Measurements from ENCODE around the gene MEX3D. TPM values are rescaled to one million over a fixed set of nuclear protein-coding genes. Genes with fewer than 3 reads are reported as not detected.
A peak's percentile ranks its signal among the peaks of the same experiment; 100 is the strongest.
"Not testable (repeated sequence)": the region's sequence is repeated elsewhere in the genome, so short reads cannot be mapped to it uniquely, and the experiment has no call there.

MEX3D gene
- total RNA-seq, 1 experiment from 2014 or later: 70.4 TPM

DNA sequence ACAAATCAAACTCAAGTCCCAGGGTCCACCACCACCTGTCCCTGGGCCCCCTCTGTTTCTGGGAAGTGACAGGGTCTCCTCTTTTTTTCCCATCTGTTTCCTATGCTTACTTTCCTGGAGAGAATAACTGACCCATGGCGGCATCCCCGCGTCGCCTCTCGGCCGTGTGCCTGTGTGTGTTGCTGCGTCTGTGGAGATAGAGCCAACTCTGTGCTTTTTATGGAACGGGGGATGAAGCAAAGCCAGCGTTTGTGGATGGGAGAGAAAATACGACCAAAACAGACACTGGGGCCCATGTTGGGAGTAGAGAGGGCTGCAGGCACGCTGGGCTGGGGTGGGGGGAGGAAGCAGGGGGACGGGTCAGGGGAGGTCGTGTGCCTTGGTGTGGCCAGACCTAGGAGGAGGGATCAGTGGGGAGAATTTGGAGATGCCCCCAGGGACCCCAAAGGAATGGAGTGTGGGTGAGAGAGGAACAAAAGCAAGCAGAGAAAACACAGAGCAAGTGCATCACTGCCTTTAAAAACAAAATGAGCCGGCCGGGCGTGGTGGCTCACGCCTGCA lies 27.7 kb downstream of the MEX3D start:
- Histone ChIP-seq H2BK15ac (ENCODE audit: low read depth, low read length) (no peak overlapping the region), H4K5ac (ENCODE audit: insufficient read length, low read depth, low read length) (no peak overlapping the region), H2BK12ac (ENCODE audit: insufficient read length, low read depth, low read length) (no peak overlapping the region), H2BK20ac (ENCODE audit: low read depth, low read length, poor library complexity, severe bottlenecking) (no peak overlapping the region), H2BK120ac (ENCODE audit: low read depth, low read length, poor library complexity, severe bottlenecking) (no peak overlapping the region), H3K4me1 (ENCODE audit: insufficient read depth, low read length) (no peaks in the 10 kb centered on the region), H3K23me2 (ENCODE audit: insufficient read length, low read depth, low read length, poor library complexity, severe bottlenecking) (no peaks in the 10 kb centered on the region), H3K4ac (ENCODE audit: low read depth, low read length) (no peak overlapping the region), H3K9ac (ENCODE audit: extremely low read depth, insufficient read length, low read length) (no peak overlapping the region), H3K23ac (ENCODE audit: insufficient read length, low read depth, low read length) (no peak overlapping the region), H4K20me1 (ENCODE audit: control insufficient read depth, insufficient read depth, insufficient read length) (no peaks in the 10 kb centered on the region), H3K79me1 (ENCODE audit: insufficient read depth, low read depth, low read length, poor library complexity, severe bottlenecking) (no peaks in the 10 kb centered on the region), H3T11ph (ENCODE audit: low read length) (no peak overlapping the region), H3K27ac (ENCODE audit: insufficient read length, low read depth, low read length) (no peak overlapping the region), H3K4me2 (ENCODE audit: insufficient read depth, insufficient read length, low read length) (peak overlapping the region; percentile 15), H3K9me3 (ENCODE audit: control insufficient read depth, low read depth, low read length) (no peaks in the 10 kb centered on the region), H2BK5ac (ENCODE audit: insufficient read length, low read length) (no peak overlapping the region), H3K18ac (ENCODE audit: insufficient read length, low read depth, low read length) (no peak overlapping the region), H3K14ac (ENCODE audit: insufficient read depth, low read length) (no peak overlapping the region), H2AK5ac (ENCODE audit: insufficient read length, low read length) (no peak overlapping the region), H4K8ac (replicated peaks; ENCODE audit: insufficient read length, low read depth, low read length) (no peak overlapping the region), H4K91ac (ENCODE audit: insufficient read length, low read depth, low read length) (no peak overlapping the region), H3K79me2 (ENCODE audit: insufficient read depth, low read length) (no peaks in the 10 kb centered on the region), H3K27me3 (ENCODE audit: insufficient read depth, low read length) (no peaks in the 10 kb centered on the region), H3K56ac (ENCODE audit: insufficient read length, low read depth, low read length) (no peak overlapping the region), H2AFZ (ENCODE audit: low read length) (no peak overlapping the region)
- Mint-ChIP-seq H3K27me3 (ENCODE audit: low read depth) (peaks cover 58% of the 10 kb centered on the region), H3K4me3 (peak overlapping the region; percentile 9 to 39; a peak in 3 of 5 replicates), H3K36me3 (ENCODE audit: insufficient read depth in 1 of 3, low read depth in 3 of 3) (no peaks in the 10 kb centered on the region), H3K9me3 (no peaks in the 10 kb centered on the region), H3K27ac (peak overlapping the region in 1 of 3 experiments; percentile 10; a peak in 1 of 7 replicates), H3K4me1 (peaks cover 4 to 5% of the 10 kb centered on the region in 2 experiments)
- no CpG with 5 or more reads among the region's 17 CpGs for WGBS (ENCODE audit: extremely low coverage, insufficient read length, low lambda C conversion rate)
- no peak for DNase-seq
- TF ChIP-seq CTCF (conservative IDR thresholded peaks at IDR 0.05): no peak

GRCh38 chr19:1539749-1540148 lies 28.4 kb downstream of the MEX3D start:
- H2BK20ac ChIP-seq (ENCODE audit: low read depth, low read length, poor library complexity, severe bottlenecking); H3K9ac ChIP-seq (ENCODE audit: extremely low read depth, insufficient read length, low read length); H3K4ac ChIP-seq (ENCODE audit: low read depth, low read length); H3K14ac ChIP-seq (ENCODE audit: insufficient read depth, low read length); H2BK120ac ChIP-seq (ENCODE audit: low read depth, low read length, poor library complexity, severe bottlenecking); H3K79me1 ChIP-seq (ENCODE audit: insufficient read depth, low read depth, low read length, poor library complexity, severe bottlenecking); H2BK12ac ChIP-seq (ENCODE audit: insufficient read length, low read depth, low read length); H3K4me1 Mint-ChIP-seq; H3K27ac ChIP-seq (ENCODE audit: insufficient read length, low read depth, low read length); H3K18ac ChIP-seq (ENCODE audit: insufficient read length, low read depth, low read length); H3T11ph ChIP-seq (ENCODE audit: low read length); H3K4me3 Mint-ChIP-seq; H4K20me1 ChIP-seq (ENCODE audit: control insufficient read depth, insufficient read depth, insufficient read length); H3K9me3 ChIP-seq (ENCODE audit: control insufficient read depth, low read depth, low read length); H3K9me3 Mint-ChIP-seq; H4K91ac ChIP-seq (ENCODE audit: insufficient read length, low read depth, low read length); H2AK5ac ChIP-seq (ENCODE audit: insufficient read length, low read length); H4K5ac ChIP-seq (ENCODE audit: insufficient read length, low read depth, low read length); H2BK15ac ChIP-seq (ENCODE audit: low read depth, low read length); H4K8ac ChIP-seq (replicated peaks; ENCODE audit: insufficient read length, low read depth, low read length); H3K23ac ChIP-seq (ENCODE audit: insufficient read length, low read depth, low read length); H3K79me2 ChIP-seq (ENCODE audit: insufficient read depth, low read length); DNase-seq; H3K4me2 ChIP-seq (ENCODE audit: insufficient read depth, insufficient read length, low read length); H3K36me3 Mint-ChIP-seq (ENCODE audit: insufficient read depth in 1 of 3, low read depth in 3 of 3); H3K4me1 ChIP-seq (ENCODE audit: insufficient read depth, low read length); H3K27me3 ChIP-seq (ENCODE audit: insufficient read depth, low read length); H3K23me2 ChIP-seq (ENCODE audit: insufficient read length, low read depth, low read length, poor library complexity, severe bottlenecking); H3K56ac ChIP-seq (ENCODE audit: insufficient read length, low read depth, low read length); H2AFZ ChIP-seq (ENCODE audit: low read length); H2BK5ac ChIP-seq (ENCODE audit: insufficient read length, low read length); H3K27ac Mint-ChIP-seq: not testable (repeated sequence)
- H3K27me3 Mint-ChIP-seq (ENCODE audit: low read depth): peaks cover 58% of the 10 kb centered on the region
- WGBS (ENCODE audit: extremely low coverage, insufficient read length, low lambda C conversion rate): no CpG with 5 or more reads among the region's 11 CpGs
